ENCODE data around the gene PARD3.

- TF ChIP-seq SUZ12 (IDR thresholded peaks at IDR 0.05) (no peak), FOXA1 (IDR thresholded peaks at IDR 0.05) (no peak)
Observed at GRCh38 chr10:34815185-34816084, at the start of gene PARD3.
